Muscle layer of colon (tissue), 2 donors: ENCODE measurements around the gene TSHZ3.

Source experiments
- H3K27ac ChIP-seq: one replicate; pipeline ENCODE4 v1.7.0; 2013; ENCODE audit warnings: low read depth, mild to moderate bottlenecking, low read length, moderate library complexity
- H3K27me3 ChIP-seq, 2 donors: one replicate each; pipeline ENCODE4 v1.7.0; 2013; ENCODE audit warnings: low read length in 2 of 2, mild to moderate bottlenecking in 2 of 2; ENCODE audit not compliant: insufficient read depth in 2 of 2, control insufficient read depth in 1 of 2
- H3K36me3 ChIP-seq: one replicate; pipeline ENCODE4 v1.7.0; 2013; ENCODE audit warnings: mild to moderate bottlenecking, low read length; ENCODE audit not compliant: insufficient read depth
- H3K4me1 ChIP-seq: one replicate; pipeline ENCODE4 v1.7.0; 2013; ENCODE audit warnings: mild to moderate bottlenecking, low read length; ENCODE audit not compliant: insufficient read depth
- H3K4me3 ChIP-seq, 2 donors: one replicate each; pipeline ENCODE4 v1.7.0; 2013; ENCODE audit warnings: low read length in 2 of 2, low read depth in 1 of 2, mild to moderate bottlenecking in 1 of 2, moderate library complexity in 1 of 2
- H3K9ac ChIP-seq: one replicate; pipeline ENCODE4 v1.7.0; 2013; ENCODE audit warnings: low read length
- H3K9me3 ChIP-seq: one replicate; pipeline ENCODE4 v1.7.0; 2013; ENCODE audit warnings: mild to moderate bottlenecking, low read length
- donor health status: abdominal sarcoma.
- donor health status: Adenocarcinoma of cecum.

TSHZ3 gene

GRCh38 chr19:31308781-31309180 is 40.5 kb downstream of the TSHZ3 start:
- no peak overlapping the region for H3K9ac ChIP-seq
- H3K36me3 ChIP-seq = peaks cover 6% of the 10 kb centered on the region
- H3K27me3 ChIP-seq = no peaks in the 10 kb centered on the region
- no peak overlapping the region for H3K27ac ChIP-seq
- H3K4me3 ChIP-seq = no peak overlapping the region
- H3K4me1 ChIP-seq = peaks cover 24% of the 10 kb centered on the region
- no peaks in the 10 kb centered on the region for H3K9me3 ChIP-seq

GRCh38 chr19:31307071-31307669 is 42.1 kb downstream of the TSHZ3 start:
- H3K9ac ChIP-seq = no peak overlapping the region
- no peaks in the 10 kb centered on the region for H3K9me3 ChIP-seq

GRCh38 chr19:31306006-31306753 is 43.1 kb downstream of the TSHZ3 start:
- no peak overlapping the region for H3K9ac ChIP-seq

More at GRCh38 chr19:31307071-31307669, 42.1 kb downstream of the TSHZ3 start:
- Histone ChIP-seq H3K36me3 (peaks cover 6% of the 10 kb centered on the region), H3K4me3 (no peak overlapping the region), H3K4me1 (peaks cover 15% of the 10 kb centered on the region), H3K27ac (no peak overlapping the region), H3K27me3 (no peaks in the 10 kb centered on the region)

GRCh38 chr19:31304831-31305312 is 44.4 kb downstream of the TSHZ3 start:
- no peaks in the 10 kb centered on the region for H3K27me3 ChIP-seq
- H3K9me3 ChIP-seq = no peaks in the 10 kb centered on the region
- peaks cover 6% of the 10 kb centered on the region for H3K36me3 ChIP-seq
- no peak overlapping the region for H3K9ac ChIP-seq
- H3K27ac ChIP-seq = no peak overlapping the region
- peaks cover 10% of the 10 kb centered on the region for H3K4me1 ChIP-seq
- H3K4me3 ChIP-seq = no peak overlapping the region

More at GRCh38 chr19:31306006-31306753, 43.1 kb downstream of the TSHZ3 start:
- H3K4me3 ChIP-seq = no peak overlapping the region
- H3K9me3 ChIP-seq = no peaks in the 10 kb centered on the region
- no peak overlapping the region for H3K27ac ChIP-seq
- no peaks in the 10 kb centered on the region for H3K27me3 ChIP-seq
- peaks cover 10% of the 10 kb centered on the region for H3K4me1 ChIP-seq
- H3K36me3 ChIP-seq = peaks cover 6% of the 10 kb centered on the region

GRCh38 chr19:31303262-31303815 is 45.9 kb downstream of the TSHZ3 start:
- Histone ChIP-seq H3K27me3 (no peaks in the 10 kb centered on the region), H3K9me3 (no peaks in the 10 kb centered on the region), H3K4me3 (no peak overlapping the region), H3K4me1 (peaks cover 10% of the 10 kb centered on the region), H3K27ac (no peak overlapping the region), H3K9ac (no peak overlapping the region), H3K36me3 (peaks cover 6% of the 10 kb centered on the region)

GRCh38 chr19:31301306-31301980 is 47.8 kb downstream of the TSHZ3 start:
- Histone ChIP-seq H3K27ac (no peak overlapping the region), H3K9me3 (no peaks in the 10 kb centered on the region), H3K27me3 (no peaks in the 10 kb centered on the region), H3K9ac (no peak overlapping the region), H3K36me3 (no peaks in the 10 kb centered on the region), H3K4me3 (no peak overlapping the region), H3K4me1 (peaks cover 10% of the 10 kb centered on the region)

- Histone ChIP-seq H3K27ac (no peak overlapping the region), H3K4me3 (no peak overlapping the region), H3K9ac (no peak overlapping the region), H3K27me3 (no peaks in the 10 kb centered on the region), H3K9me3 (no peaks in the 10 kb centered on the region), H3K36me3 (no peaks in the 10 kb centered on the region), H3K4me1 (peaks cover 7% of the 10 kb centered on the region)
Observed at GRCh38 chr19:31300422-31300821, 48.8 kb downstream of the TSHZ3 start.

GRCh38 chr19:31299665-31300064 is 49.6 kb downstream of the TSHZ3 start:
- Histone ChIP-seq H3K27me3 (no peaks in the 10 kb centered on the region), H3K36me3 (no peaks in the 10 kb centered on the region), H3K27ac (no peak overlapping the region), H3K4me3 (no peak overlapping the region), H3K4me1 (peaks cover 1% of the 10 kb centered on the region), H3K9ac (no peak overlapping the region), H3K9me3 (no peaks in the 10 kb centered on the region)

GRCh38 chr19:31297991-31298390 is 51.2 kb downstream of the TSHZ3 start:
- H3K4me1 ChIP-seq = no peaks in the 10 kb centered on the region
- H3K27ac ChIP-seq = no peak overlapping the region
- no peaks in the 10 kb centered on the region for H3K27me3 ChIP-seq
- H3K9me3 ChIP-seq = no peaks in the 10 kb centered on the region
- no peak overlapping the region for H3K9ac ChIP-seq
- no peaks in the 10 kb centered on the region for H3K36me3 ChIP-seq
- no peak overlapping the region for H3K4me3 ChIP-seq

GRCh38 chr19:31296741-31297390 is 52.4 kb downstream of the TSHZ3 start:
- peaks cover 1% of the 10 kb centered on the region for H3K4me1 ChIP-seq
- H3K9ac ChIP-seq = no peak overlapping the region
- no peaks in the 10 kb centered on the region for H3K36me3 ChIP-seq
- no peak overlapping the region for H3K4me3 ChIP-seq
- H3K27ac ChIP-seq = no peak overlapping the region
- no peaks in the 10 kb centered on the region for H3K27me3 ChIP-seq
- H3K9me3 ChIP-seq = no peaks in the 10 kb centered on the region

GRCh38 chr19:31294189-31294588 is 55.0 kb downstream of the TSHZ3 start:
- no peak overlapping the region for H3K9ac ChIP-seq
- H3K4me1 ChIP-seq = peaks cover 12% of the 10 kb centered on the region
- H3K36me3 ChIP-seq = no peaks in the 10 kb centered on the region
- H3K27ac ChIP-seq = no peak overlapping the region
- no peaks in the 10 kb centered on the region for H3K9me3 ChIP-seq
- H3K27me3 ChIP-seq = no peaks in the 10 kb centered on the region
- H3K4me3 ChIP-seq = no peak overlapping the region
